Tibial artery (tissue), 4 donors: ENCODE results near the gene MICALL2.

ENCODE experiments used
- DNase-seq, 2 donors: peaks; one replicate each; pipeline ENCODE4 v3.0.0-alpha.2; 2019
- H3K27ac ChIP-seq, 2 donors: fragments of 200-600 bp; sonication (generic) in 1 of 2; 1 replicate in 1 of 2; 2 replicates in 1 of 2; pipeline ENCODE4 v1.5.1; 2018 to 2019; ENCODE audit warnings: mild to moderate bottlenecking in 1 of 2
- H3K27me3 ChIP-seq, 2 donors: fragments of 200-600 bp; sonication (generic) in 1 of 2; one replicate each; pipeline versions ENCODE4 v1.5.1 to v1.6.0; 2016 to 2019
- H3K36me3 ChIP-seq, 3 donors: fragments of 200-600 bp; sonication (generic) in 2 of 3; one replicate each; pipeline ENCODE4 v1.5.1; 2016 to 2019; ENCODE audit warnings: mild to moderate bottlenecking in 2 of 3
- H3K4me1 ChIP-seq, 4 donors: fragments of 200-600 bp; sonication (generic) in 2 of 4; 1 replicate in 3 of 4; 2 replicates in 1 of 4; pipeline ENCODE4 v1.5.1; 2016 to 2019
- H3K4me3 ChIP-seq, 2 donors: fragments of 200-600 bp; sonication (generic) in 1 of 2; 1 replicate in 1 of 2; 2 replicates in 1 of 2; pipeline ENCODE4 v1.5.1; 2018 to 2019; ENCODE audit warnings: mild to moderate bottlenecking in 2 of 2
- H3K9me3 ChIP-seq, 3 donors: fragments of 200-600 bp; sonication (generic) in 1 of 3; one replicate each; pipeline ENCODE4 v1.5.1; 2016 to 2019
- intact Hi-C: fragments of 100-400 bp; cut with DNase I; formaldehyde crosslinking; loops from one replicate; pipeline ENCODE4 v1.15.0; 2023; ENCODE audit warnings: low total_unique reads
- TF ChIP-seq, protein P1 (sequence below), 2 experiments: fragments of 200-600 bp in 1 of 2; fragments of 450-650 bp in 1 of 2; IDR thresholded peaks; one replicate each; pipeline ENCODE4 v1.5.1; 2017 to 2019; ENCODE audit warnings: antibody characterized with exemption in 2 of 2, mild to moderate bottlenecking in 1 of 2, moderate library complexity in 1 of 2

Gene MICALL2

DNA sequence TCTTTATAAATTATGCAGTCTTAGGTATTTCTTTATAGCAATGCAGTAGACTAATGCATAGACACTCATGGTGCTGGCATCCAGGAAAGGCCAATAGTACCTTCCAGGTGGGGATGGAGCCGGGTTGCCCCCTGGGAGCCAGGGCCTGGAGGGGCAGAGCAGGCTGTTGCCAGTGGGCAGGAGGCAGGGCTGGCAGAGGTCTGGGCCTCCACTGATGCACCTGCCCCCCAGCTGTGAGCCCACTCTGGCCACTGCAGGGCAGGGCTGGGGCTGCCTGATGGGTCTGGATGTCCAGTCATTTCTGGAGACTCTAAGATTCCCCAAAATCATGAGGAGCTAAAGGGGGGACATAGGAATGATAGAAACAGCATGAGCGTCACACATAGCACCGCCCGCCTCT, 66.7 kb downstream of the MICALL2 start:
- TF ChIP-seq, protein P1, sequence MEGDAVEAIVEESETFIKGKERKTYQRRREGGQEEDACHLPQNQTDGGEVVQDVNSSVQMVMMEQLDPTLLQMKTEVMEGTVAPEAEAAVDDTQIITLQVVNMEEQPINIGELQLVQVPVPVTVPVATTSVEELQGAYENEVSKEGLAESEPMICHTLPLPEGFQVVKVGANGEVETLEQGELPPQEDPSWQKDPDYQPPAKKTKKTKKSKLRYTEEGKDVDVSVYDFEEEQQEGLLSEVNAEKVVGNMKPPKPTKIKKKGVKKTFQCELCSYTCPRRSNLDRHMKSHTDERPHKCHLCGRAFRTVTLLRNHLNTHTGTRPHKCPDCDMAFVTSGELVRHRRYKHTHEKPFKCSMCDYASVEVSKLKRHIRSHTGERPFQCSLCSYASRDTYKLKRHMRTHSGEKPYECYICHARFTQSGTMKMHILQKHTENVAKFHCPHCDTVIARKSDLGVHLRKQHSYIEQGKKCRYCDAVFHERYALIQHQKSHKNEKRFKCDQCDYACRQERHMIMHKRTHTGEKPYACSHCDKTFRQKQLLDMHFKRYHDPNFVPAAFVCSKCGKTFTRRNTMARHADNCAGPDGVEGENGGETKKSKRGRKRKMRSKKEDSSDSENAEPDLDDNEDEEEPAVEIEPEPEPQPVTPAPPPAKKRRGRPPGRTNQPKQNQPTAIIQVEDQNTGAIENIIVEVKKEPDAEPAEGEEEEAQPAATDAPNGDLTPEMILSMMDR (IDR thresholded peaks at IDR 0.05): no peak
- no peak overlapping the region for H3K4me3 ChIP-seq
- no peaks in the 10 kb centered on the region for H3K36me3 ChIP-seq
- H3K9me3 ChIP-seq: peaks cover 0 to 47% (median 10%) of the 10 kb centered on the region in 3 donors
- H3K4me1 ChIP-seq: no peaks in the 10 kb centered on the region
- H3K27me3 ChIP-seq: peaks cover 0 to 72% of the 10 kb centered on the region in 2 donors
- DNase-seq: no peak
- intact Hi-C loops: no loop called here
- no peak overlapping the region for H3K27ac ChIP-seq

GRCh38 chr7:1391449-1391848, 67.8 kb downstream of the MICALL2 start:
- H3K27ac ChIP-seq: no peak overlapping the region
- no peak overlapping the region for H3K4me3 ChIP-seq
- intact Hi-C loops: no loop called here
- no peak for DNase-seq
- no peaks in the 10 kb centered on the region for H3K36me3 ChIP-seq
- H3K27me3 ChIP-seq: peaks cover 0 to 77% of the 10 kb centered on the region in 2 donors
- H3K4me1 ChIP-seq: no peaks in the 10 kb centered on the region
- TF ChIP-seq, protein P1 (IDR thresholded peaks at IDR 0.05): no peak
- peaks cover 0 to 47% (median 10%) of the 10 kb centered on the region in 3 donors for H3K9me3 ChIP-seq

DNA sequence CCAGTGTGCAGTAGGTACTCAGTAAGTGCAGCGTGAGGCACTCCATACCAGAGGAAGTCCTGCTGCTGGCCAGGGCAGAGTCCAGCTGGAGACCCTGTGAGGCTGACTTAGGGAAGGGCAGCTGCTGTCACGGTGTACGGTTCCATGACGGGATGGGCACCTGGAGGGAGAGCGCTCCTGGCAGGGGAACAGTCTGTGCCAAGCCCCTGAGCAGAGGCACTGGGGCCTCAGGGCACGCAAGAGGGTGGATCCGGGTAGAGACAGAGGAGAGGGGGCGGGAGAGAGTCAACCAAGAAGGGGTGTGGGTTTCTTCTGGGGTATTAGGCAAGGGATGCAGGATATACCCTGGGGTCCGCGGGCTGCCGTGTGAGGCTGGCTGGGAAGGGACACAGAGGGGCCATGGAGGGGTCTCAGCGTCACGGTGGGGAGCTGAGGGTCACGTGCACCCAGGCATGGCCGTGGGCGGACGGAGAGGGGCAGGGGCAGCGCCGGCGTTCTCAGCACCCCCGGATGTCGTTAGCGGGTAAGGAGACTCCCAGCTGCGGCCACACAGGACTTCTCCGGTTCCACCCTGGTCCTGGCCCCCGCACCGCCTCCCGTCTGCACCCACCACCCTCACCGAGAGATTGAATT, 70.5 kb downstream of the MICALL2 start:
- Histone ChIP-seq H3K27ac (no peak overlapping the region), H3K36me3 (no peaks in the 10 kb centered on the region), H3K4me1 (no peaks in the 10 kb centered on the region), H3K9me3 (peaks cover 0 to 23% (median under 1%) of the 10 kb centered on the region in 3 donors), H3K27me3 (peaks cover 0 to 79% of the 10 kb centered on the region in 2 donors), H3K4me3 (no peak overlapping the region)
- DNase-seq: no peak
- intact Hi-C loops: no loop called here
- TF ChIP-seq, protein P1 (IDR thresholded peaks at IDR 0.05): no peak

DNA sequence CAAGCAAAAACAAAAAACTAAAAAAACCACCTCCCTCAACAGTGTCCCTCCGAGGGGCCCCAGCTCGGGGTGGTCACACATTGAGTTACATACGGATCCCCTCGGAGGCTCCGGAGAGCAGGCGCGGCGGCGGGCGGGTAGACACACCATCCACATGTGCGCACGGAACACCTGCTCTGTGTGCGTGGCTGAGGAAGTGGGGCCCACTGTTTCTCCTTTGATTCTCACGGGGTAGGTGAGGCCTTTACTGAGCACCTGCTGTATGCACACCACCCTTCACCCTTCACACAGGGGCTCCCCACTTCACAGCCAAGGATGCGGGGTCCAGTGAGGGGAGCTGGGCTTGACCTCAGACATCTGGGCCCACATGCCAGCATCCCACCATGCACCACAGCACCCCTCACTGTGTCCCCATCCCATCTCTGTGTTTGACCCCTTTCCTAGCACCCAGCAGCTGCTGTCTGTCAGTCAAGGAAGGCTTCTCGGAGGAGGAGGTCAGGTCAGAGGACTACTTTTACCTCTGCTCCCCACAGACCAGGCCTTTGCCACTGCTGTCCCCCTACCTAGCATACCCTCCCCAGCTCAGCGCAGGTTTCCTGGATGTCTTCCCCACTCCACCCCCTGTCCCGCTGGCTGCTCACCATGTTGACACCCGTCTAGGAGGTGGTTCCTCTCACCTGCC, 71.1 kb downstream of the MICALL2 start:
- DNase-seq: no peak
- TF ChIP-seq, protein P1 (IDR thresholded peaks at IDR 0.05): no peak
- intact Hi-C loops: no loop called here
- Histone ChIP-seq H3K4me1 (no peaks in the 10 kb centered on the region), H3K4me3 (no peak overlapping the region), H3K36me3 (no peaks in the 10 kb centered on the region), H3K27me3 (peaks cover 0 to 79% of the 10 kb centered on the region in 2 donors), H3K27ac (no peak overlapping the region), H3K9me3 (peaks cover 0 to 20% (median 0%) of the 10 kb centered on the region in 3 donors)

DNA sequence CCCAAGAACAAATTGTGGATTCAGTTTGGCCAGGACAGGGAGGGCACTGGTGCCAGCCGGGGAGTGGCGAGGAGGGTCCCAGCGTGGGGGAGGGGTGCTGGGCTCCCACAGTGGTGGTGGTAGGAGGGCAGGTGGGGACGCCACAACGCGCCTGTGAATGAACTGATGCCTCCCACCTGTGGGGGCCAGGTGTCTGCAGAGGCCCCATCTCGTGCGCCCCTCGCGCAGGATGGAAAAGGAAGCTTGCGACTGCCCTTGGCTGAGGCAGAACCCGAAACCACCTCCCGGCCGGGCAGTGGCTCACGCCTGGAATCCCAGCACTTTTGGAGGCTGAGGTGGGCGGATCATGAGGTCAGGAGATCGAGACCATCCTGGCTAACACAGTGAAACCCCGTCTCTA, 72.0 kb downstream of the MICALL2 start:
- Histone ChIP-seq H3K9me3 (peaks cover 0 to 16% (median 0%) of the 10 kb centered on the region in 3 donors), H3K27me3 (peaks cover 0 to 79% of the 10 kb centered on the region in 2 donors), H3K36me3 (no peaks in the 10 kb centered on the region), H3K4me3 (no peak overlapping the region), H3K27ac (no peak overlapping the region), H3K4me1 (no peaks in the 10 kb centered on the region)
- intact Hi-C loops: no loop called here
- DNase-seq: no peak
- TF ChIP-seq, protein P1 (IDR thresholded peaks at IDR 0.05): no peak
